Measurements from ENCODE around the gene DIS3. TPM values are rescaled to one million over a fixed set of nuclear protein-coding genes. Genes with fewer than 3 reads are reported as not detected.

DIS3 gene
- total RNA-seq, 1 donor from 2014 or later: 45.2 TPM

GRCh38 chr13:72716776-72717175, 64.9 kb downstream of the DIS3 start:
- DNase-seq: no peak
- Mint-ChIP-seq H3K4me1 (peaks cover 3% of the 10 kb centered on the region), H3K9me3 (peaks cover 5% of the 10 kb centered on the region), H3K27me3 (no peaks in the 10 kb centered on the region), H3K27ac (no peak overlapping the region), H3K36me3 (ENCODE audit: low read depth) (peaks cover 81% of the 10 kb centered on the region), H3K4me3 (no peak overlapping the region)
- ChIA-PET POLR2A (interaction anchor here (0.6 kb wide), 1 partner anchor 285 kb away, joined by 3 read pairs; no protein-coding TSS in a partner anchor), CTCF (no interaction called here)
- intact Hi-C loops (cut with micrococcal nuclease): no loop called here
- no peak for ATAC-seq (ENCODE audit: low read depth)
- TF ChIP-seq CTCF (IDR thresholded peaks at IDR 0.05): no peak

Other genes with a start within 250 kb of the DIS3 start
- gene MZT1, start 54.3 kb downstream of the DIS3 start, total RNA-seq: 6.5 and 6.9 TPM in 2 replicates
- 10.3 and 11.9 TPM in 2 replicates for gene BORA, start 54.0 kb downstream of the DIS3 start, total RNA-seq
- 25.8 and 32.7 TPM in 2 replicates for gene PIBF1, start 233 bp upstream of the DIS3 start, total RNA-seq

All from activated B cell treated with CpG ODN at 0.5 μM for 24 hours (primary cell).